DND-41 (cell line): ENCODE data around the gene KCTD19.

ENCODE experiments used
- CTCF ChIP-seq: IDR thresholded peaks from 2 replicates; pipeline ENCODE4 v1.5.1; 2012; ENCODE audit warnings: borderline replicate concordance, low read length, moderate library complexity, mild to moderate bottlenecking; ENCODE audit not compliant: poor library complexity, severe bottlenecking; ENCODE audit errors: extremely low read depth
- EZH2 ChIP-seq: IDR thresholded peaks from 3 replicates; pipeline ENCODE4 v1.6.1; 2012; ENCODE audit warnings: borderline replicate concordance, low read depth, mild to moderate bottlenecking, moderate library complexity, low read length, inconsistent platforms; ENCODE audit not compliant: severe bottlenecking

GRCh38 chr16:67286441-67287235 is 39.9 kb downstream of the KCTD19 start:
- no peak for TF ChIP-seq CTCF
- no peak for TF ChIP-seq EZH2
